ENCODE data around the gene NUBPL.

DNA sequence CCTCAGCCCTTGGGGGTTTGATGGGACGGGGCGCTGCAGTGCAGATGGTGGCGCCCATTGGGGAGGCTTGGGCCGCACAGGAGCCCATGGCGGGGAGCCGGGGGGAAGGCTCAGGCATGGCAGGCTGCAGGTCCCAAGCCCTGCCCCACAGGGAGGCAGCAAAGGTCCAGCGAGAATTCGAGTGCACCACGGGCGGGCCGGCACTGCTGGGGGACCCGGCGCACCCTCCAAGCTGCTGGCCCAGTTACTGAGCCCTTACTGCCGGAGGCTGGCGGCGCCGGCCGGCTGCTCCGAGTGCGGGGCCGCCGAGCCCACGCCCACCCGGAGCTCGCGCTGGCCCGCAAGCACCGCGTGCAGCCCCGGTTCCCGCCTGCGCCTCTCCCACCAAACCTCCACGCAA, 34.1 kb upstream of the NUBPL start:
- TF ChIP-seq, protein P1, sequence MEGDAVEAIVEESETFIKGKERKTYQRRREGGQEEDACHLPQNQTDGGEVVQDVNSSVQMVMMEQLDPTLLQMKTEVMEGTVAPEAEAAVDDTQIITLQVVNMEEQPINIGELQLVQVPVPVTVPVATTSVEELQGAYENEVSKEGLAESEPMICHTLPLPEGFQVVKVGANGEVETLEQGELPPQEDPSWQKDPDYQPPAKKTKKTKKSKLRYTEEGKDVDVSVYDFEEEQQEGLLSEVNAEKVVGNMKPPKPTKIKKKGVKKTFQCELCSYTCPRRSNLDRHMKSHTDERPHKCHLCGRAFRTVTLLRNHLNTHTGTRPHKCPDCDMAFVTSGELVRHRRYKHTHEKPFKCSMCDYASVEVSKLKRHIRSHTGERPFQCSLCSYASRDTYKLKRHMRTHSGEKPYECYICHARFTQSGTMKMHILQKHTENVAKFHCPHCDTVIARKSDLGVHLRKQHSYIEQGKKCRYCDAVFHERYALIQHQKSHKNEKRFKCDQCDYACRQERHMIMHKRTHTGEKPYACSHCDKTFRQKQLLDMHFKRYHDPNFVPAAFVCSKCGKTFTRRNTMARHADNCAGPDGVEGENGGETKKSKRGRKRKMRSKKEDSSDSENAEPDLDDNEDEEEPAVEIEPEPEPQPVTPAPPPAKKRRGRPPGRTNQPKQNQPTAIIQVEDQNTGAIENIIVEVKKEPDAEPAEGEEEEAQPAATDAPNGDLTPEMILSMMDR (IDR thresholded peaks at IDR 0.05), result no peak
- no peak for TF ChIP-seq ZFX (IDR thresholded peaks at IDR 0.05; ENCODE audit: borderline replicate concordance)

Data from 22Rv1 (cell line).